Left lung (tissue), 10 donors: ENCODE results near the gene TEDC1. TPM values are rescaled to one million over a fixed set of nuclear protein-coding genes. Genes with fewer than 3 reads are reported as not detected.

Experiments
- ATAC-seq: fragments of 200-7000 bp; cut with Tn5 transposase; one replicate; pipeline ENCODE4 v1.9.1; 2020; ENCODE audit warnings: moderate library complexity
- DNase-seq, 4 donors: peaks; one replicate each; pipeline ENCODE4 v3.0.0-alpha.2; 2013 to 2020
- H3K27ac ChIP-seq, 2 donors: fragments of 200-600 bp; sonication (generic) in 1 of 2; one replicate each; pipeline versions ENCODE4 v1.5.0 to v1.8.0; 2020 to 2021
- H3K27me3 ChIP-seq, 2 donors: fragments of 200-600 bp; sonication (generic) in 1 of 2; one replicate each; pipeline versions ENCODE4 v1.5.0 to v1.8.0; 2020 to 2021
- H3K36me3 ChIP-seq, 2 donors: fragments of 200-600 bp; sonication (generic) in 1 of 2; one replicate each; pipeline versions ENCODE4 v1.5.0 to v1.8.0; 2020 to 2021
- H3K4me1 ChIP-seq, 2 donors: fragments of 200-600 bp; one replicate each; pipeline ENCODE4 v1.8.0; 2021
- H3K4me3 ChIP-seq, 2 donors: fragments of 200-600 bp; sonication (generic) in 1 of 2; one replicate each; pipeline versions ENCODE4 v1.5.0 to v1.8.0; 2020 to 2021; ENCODE audit warnings: mild to moderate bottlenecking in 1 of 2
- H3K9me3 ChIP-seq, 2 donors: fragments of 200-600 bp; sonication (generic) in 1 of 2; one replicate each; pipeline versions ENCODE4 v1.5.0 to v1.8.0; 2020 to 2021
- intact Hi-C, 2 donors: fragments of 100-400 bp; cut with DNase I; formaldehyde crosslinking; loops; one replicate each; pipeline versions ENCODE4 v1.11.2 to v1.14.2; 2022
- polyA plus RNA-seq, 6 donors: library from polyadenylated mRNA; unstranded; fragments of 120-200 nt; gene quantifications; one replicate each; pipeline ENCODE4 v1.2.1, GENCODE V29; 2013; ENCODE audit not compliant: insufficient read length in 6 of 6
- total RNA-seq, 2 donors: library from RNA; stranded (reverse); fragmentation: NEBNext Ultra II Directional; extraction: Animal tissue kit (Norgen Biotek cat#: 25700); gene quantifications; one replicate each; pipeline ENCODE4 v1.2.1, GENCODE V29; 2021
- TF ChIP-seq, protein P1 (sequence below), 2 donors: fragments of 200-600 bp; sonication (generic) in 1 of 2; IDR thresholded peaks; one replicate each; pipeline versions ENCODE4 v1.5.0 to v1.8.0; 2021; ENCODE audit warnings: antibody characterized with exemption in 2 of 2
- donor health status: DM: no; HTN: yes; CAD: no.
- donor health status: DM: no; HTN: no; CAD: no.

The TEDC1 gene
- total and polyA plus RNA-seq, 8 donors, result 5.9 to 16.8 (median 8.8) TPM

DNA sequence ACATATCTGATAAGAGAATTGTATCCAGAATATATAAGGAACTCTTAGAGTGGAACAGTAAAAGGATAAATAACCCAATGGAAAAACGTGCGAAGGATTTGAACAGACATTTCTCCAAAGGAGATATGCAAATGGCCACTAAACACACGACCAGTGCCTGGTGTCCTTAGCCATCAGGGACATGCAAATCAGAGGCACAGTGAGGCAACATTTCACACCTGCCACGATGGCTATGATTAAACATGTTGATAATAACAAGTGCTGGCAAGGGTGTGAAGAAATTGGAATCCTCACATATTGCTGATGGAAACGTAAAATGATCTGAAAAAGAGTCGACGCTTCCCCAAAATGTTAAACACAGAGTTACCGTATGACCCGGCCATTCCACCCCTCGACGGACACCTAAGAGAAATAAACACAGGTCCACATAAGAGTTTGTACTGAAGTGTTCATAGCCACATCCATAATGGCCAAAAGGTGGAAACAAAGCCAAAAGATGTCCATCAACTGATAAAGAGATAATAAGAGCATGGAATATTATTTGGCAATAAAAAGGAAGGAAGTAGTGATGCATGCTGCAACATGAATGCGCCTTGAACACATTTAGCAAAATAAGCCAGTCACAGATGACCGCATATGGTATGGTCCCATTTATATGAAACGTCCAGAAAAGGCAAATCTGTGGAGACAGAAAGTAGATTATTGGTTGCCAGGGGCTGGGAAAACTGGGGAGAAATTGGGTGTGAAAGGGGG, 29.1 kb downstream of the TEDC1 start:
- DNase-seq (peak in 1 of 4 donors; percentile 1), ATAC-seq (no peak)
- Histone ChIP-seq H3K27ac (no peak overlapping the region), H3K27me3 (peaks cover 0 to 41% of the 10 kb centered on the region in 2 donors), H3K4me3 (no peak overlapping the region), H3K36me3 (no peaks in the 10 kb centered on the region), H3K9me3 (no peaks in the 10 kb centered on the region), H3K4me1 (no peaks in the 10 kb centered on the region)
- TF ChIP-seq, protein P1, sequence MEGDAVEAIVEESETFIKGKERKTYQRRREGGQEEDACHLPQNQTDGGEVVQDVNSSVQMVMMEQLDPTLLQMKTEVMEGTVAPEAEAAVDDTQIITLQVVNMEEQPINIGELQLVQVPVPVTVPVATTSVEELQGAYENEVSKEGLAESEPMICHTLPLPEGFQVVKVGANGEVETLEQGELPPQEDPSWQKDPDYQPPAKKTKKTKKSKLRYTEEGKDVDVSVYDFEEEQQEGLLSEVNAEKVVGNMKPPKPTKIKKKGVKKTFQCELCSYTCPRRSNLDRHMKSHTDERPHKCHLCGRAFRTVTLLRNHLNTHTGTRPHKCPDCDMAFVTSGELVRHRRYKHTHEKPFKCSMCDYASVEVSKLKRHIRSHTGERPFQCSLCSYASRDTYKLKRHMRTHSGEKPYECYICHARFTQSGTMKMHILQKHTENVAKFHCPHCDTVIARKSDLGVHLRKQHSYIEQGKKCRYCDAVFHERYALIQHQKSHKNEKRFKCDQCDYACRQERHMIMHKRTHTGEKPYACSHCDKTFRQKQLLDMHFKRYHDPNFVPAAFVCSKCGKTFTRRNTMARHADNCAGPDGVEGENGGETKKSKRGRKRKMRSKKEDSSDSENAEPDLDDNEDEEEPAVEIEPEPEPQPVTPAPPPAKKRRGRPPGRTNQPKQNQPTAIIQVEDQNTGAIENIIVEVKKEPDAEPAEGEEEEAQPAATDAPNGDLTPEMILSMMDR (IDR thresholded peaks at IDR 0.05), result no peak
- intact Hi-C loops, result no loop called here

DNA sequence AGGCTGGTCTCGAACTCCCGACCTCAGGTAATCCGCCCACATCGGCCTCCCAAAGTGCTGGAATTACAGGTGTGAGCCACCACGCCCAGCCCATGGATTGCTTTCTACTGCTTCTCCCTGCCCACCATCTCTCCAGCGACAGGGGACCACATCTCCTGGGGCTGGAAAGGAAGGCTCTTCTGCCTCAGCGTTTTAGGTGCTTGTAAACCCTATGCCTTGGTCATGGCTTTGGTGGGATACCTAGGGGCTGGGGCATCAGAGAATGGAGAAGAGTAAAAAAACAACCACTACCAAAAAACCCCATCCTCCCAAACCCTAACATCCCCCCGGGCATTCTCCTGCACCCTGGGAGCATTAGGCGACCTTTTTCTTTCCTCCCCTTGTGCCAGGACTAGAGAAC, 34.3 kb downstream of the TEDC1 start:
- DNase-seq (peak in 1 of 4 donors; percentile 16), ATAC-seq (no peak)
- Histone ChIP-seq H3K36me3 (no peaks in the 10 kb centered on the region), H3K4me3 (no peak overlapping the region), H3K4me1 (peaks cover 12 to 40% of the 10 kb centered on the region in 2 donors), H3K27ac (no peak overlapping the region), H3K27me3 (peaks cover 16 to 72% of the 10 kb centered on the region in 2 donors), H3K9me3 (no peaks in the 10 kb centered on the region)
- TF ChIP-seq, protein P1 (IDR thresholded peaks at IDR 0.05), result no peak
- intact Hi-C loops, result no loop called here

DNA sequence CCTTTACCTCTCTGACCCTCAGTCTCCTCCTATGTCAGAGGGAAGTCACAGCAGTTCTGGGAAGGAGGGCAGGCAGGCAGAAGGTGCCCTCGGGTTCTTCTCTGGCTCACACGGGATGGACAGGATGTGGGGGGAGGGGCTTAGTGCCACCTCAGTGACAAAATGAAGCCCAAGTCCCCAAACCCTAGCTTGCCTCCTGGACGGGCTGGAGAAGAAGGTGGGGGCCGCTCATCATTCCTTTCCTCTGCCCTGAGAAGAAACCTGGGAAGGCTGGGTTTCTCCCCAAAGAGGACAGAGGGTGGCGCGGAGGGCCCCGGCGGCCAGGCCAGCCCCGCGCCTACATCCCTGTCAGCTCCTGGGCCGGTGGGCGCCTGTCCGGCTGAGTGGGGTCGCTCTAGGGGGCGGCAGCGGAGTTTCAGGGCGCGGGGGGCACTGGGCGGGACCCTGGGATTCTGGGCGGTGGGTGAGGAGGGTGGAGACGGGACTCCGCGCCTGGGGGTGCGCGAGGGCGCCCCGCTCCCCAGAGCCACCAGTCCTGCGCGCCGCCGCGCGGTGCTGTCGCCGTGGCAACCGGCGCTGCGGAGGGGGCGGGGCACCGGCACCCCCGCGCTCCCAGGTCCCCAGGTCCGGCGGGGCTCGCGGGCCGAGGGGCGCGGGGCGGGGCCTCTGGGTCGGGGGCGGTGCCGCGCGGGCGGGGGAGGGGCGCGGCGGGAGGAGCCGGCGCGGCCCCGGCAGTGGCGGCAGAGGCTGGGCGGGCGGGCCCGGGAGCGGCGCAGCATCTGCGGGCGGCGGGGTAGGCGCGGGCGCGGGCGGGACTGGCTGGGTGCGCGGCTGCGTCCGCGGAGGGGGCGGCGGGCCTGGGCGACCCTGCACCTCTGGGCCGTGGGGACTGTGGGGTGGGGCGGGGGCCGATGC, 35.1 kb downstream of the TEDC1 start, which contains the start of gene TMEM121:
TMEM121 (plus strand) TSS at position 723 of the 915 bp plus-strand sequence. CDS start 2,252 bp downstream, outside the sequence.
- H3K27me3 ChIP-seq, result peaks cover 16 to 80% of the 10 kb centered on the region in 2 donors
- ATAC-seq, result no peak
- intact Hi-C loops, result no loop called here
- H3K4me1 ChIP-seq, result peaks cover 12 to 40% of the 10 kb centered on the region in 2 donors
- peak in 1 of 4 donors; percentile 78 for DNase-seq
- TF ChIP-seq, protein P1 (IDR thresholded peaks at IDR 0.05), result no peak
- peak within 1 kb of the TSS; percentile 52 for H3K4me3 ChIP-seq
- no peak within 1 kb of the TSS for H3K27ac ChIP-seq
- no peaks in the 10 kb centered on the region for H3K36me3 ChIP-seq
- no peaks in the 10 kb centered on the region for H3K9me3 ChIP-seq

DNA sequence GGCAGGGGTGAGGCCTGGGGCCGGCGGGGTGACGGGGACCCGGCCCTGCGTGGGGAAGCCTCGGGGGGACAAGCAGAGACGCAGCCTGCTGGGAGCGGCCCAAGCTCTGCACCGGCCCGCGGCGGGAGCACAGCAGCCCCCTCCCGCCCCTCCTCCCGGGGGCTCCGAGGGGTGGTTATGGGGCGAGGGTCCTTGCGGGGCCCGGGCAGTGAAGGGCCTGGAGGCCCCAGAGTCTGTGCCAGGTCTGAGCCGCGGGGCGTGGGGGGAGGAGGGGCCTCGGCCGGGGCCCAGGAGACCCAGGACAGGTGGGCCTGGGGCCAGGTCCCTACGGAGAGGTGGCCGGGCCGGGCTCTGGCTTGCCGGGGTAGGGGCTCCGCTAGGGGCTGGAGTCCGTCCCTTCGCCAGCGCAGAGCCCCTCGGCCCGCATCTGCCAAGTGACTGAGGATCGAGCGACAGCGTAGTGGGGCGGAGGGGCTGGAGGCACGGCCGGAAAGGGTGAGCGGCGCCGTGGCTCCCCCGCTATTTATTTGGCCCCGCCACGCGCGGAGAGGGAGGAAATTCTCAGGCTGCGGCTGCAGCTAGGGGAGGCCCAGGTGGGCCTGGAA, 35.8 kb downstream of the TEDC1 start:
- H3K4me1 ChIP-seq, result peaks cover 12 to 40% of the 10 kb centered on the region in 2 donors
- no peaks in the 10 kb centered on the region for H3K9me3 ChIP-seq
- peaks cover 16 to 78% of the 10 kb centered on the region in 2 donors for H3K27me3 ChIP-seq
- ATAC-seq (no peak), DNase-seq (peak in 2 of 4 donors; percentile 31 to 76)
- TF ChIP-seq, protein P1 (IDR thresholded peaks at IDR 0.05), result no peak
- peak overlapping the region; percentile 52 for H3K4me3 ChIP-seq
- H3K27ac ChIP-seq, result no peak overlapping the region
- H3K36me3 ChIP-seq, result no peaks in the 10 kb centered on the region
- intact Hi-C loops, result no loop called here
